GM23248 (cell line): ENCODE results near the gene RPS5.

ENCODE experiments used
- EZH2 ChIP-seq: fragments of 200-600 bp; sonication (generic); IDR thresholded peaks from 2 replicates; pipeline ENCODE4 v1.6.1; 2018; ENCODE audit warnings: antibody characterized with exemption, mild to moderate bottlenecking; ENCODE audit not compliant: insufficient read depth, poor library complexity, severe bottlenecking
- EZH2phosphoT487 ChIP-seq: fragments of 200-600 bp; sonication (generic); IDR thresholded peaks from 2 replicates; pipeline ENCODE4 v1.6.1; 2018; ENCODE audit warnings: antibody characterized with exemption, moderate library complexity, mild to moderate bottlenecking, low read depth; ENCODE audit not compliant: insufficient read depth

- no peak for TF ChIP-seq EZH2
- no peak for TF ChIP-seq EZH2phosphoT487
Observed at GRCh38 chr19:58352760-58353671, 34.1 kb upstream of the RPS5 start, which contains the start of gene A1BG.
